ENCODE data around the gene CCDC149. TPM values are rescaled to one million over a fixed set of nuclear protein-coding genes. Genes with fewer than 3 reads are reported as not detected.

The CCDC149 gene
- total RNA-seq, 1 experiment from 2014 or later, result 0.95 TPM

DNA sequence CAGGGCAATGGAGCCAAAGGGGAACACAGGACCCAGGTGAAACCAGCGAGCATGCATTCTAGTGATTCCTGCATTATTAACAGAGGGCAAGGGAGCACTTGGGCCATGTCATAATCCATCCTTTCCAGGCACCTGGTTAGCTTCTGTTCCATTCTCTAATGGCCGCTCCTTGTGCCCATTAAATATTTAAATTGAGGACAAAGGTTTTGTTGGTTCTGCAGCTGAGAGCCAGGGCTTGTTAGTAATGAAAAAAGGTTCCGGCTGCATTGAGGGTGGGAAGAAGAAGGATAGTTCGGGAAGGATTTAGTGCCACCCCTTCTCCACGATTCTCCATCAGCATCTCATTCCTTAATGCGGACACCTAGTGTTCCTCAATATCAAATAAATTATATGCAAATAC is 103.9 kb downstream of the CCDC149 start:
- H3K4me1 ChIP-seq, result no peaks in the 10 kb centered on the region
- no peaks in the 10 kb centered on the region for H3K27me3 Mint-ChIP-seq (ENCODE audit: insufficient read depth, unreplicated experiment)
- no peak for DNase-seq
- ChIA-PET POLR2A (no interaction called here), CTCF (no interaction called here)
- H3K36me3 ChIP-seq (ENCODE audit: control insufficient read depth, insufficient read depth, low read length), result no peaks in the 10 kb centered on the region
- intact Hi-C loops (cut with micrococcal nuclease; ENCODE audit: unreplicated experiment), result no loop called here
- TF ChIP-seq, protein P1, sequence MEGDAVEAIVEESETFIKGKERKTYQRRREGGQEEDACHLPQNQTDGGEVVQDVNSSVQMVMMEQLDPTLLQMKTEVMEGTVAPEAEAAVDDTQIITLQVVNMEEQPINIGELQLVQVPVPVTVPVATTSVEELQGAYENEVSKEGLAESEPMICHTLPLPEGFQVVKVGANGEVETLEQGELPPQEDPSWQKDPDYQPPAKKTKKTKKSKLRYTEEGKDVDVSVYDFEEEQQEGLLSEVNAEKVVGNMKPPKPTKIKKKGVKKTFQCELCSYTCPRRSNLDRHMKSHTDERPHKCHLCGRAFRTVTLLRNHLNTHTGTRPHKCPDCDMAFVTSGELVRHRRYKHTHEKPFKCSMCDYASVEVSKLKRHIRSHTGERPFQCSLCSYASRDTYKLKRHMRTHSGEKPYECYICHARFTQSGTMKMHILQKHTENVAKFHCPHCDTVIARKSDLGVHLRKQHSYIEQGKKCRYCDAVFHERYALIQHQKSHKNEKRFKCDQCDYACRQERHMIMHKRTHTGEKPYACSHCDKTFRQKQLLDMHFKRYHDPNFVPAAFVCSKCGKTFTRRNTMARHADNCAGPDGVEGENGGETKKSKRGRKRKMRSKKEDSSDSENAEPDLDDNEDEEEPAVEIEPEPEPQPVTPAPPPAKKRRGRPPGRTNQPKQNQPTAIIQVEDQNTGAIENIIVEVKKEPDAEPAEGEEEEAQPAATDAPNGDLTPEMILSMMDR (IDR thresholded peaks at IDR 0.05; ENCODE audit: insufficient read depth in 1 of 2, low read depth in 1 of 2, low read length in 1 of 2, severe bottlenecking in 1 of 2, unreplicated experiment in 1 of 2), result no peak
- no peak overlapping the region for H3K4me3 Mint-ChIP-seq (ENCODE audit: unreplicated experiment)
- no peaks in the 10 kb centered on the region for H3K9me3 ChIP-seq
- no peaks in the 10 kb centered on the region for H3K27me3 ChIP-seq (replicated peaks; ENCODE audit: control insufficient read depth, insufficient read depth, low read length)
- no TSS peak for BruUV-seq (replicated peaks)
- no peak overlapping the region for H3K4me3 ChIP-seq (ENCODE audit: low read depth, low read length)
- no peaks in the 10 kb centered on the region for H3K36me3 Mint-ChIP-seq (ENCODE audit: insufficient read depth, unreplicated experiment)
- H3K4me1 Mint-ChIP-seq (ENCODE audit: low read depth, unreplicated experiment), result peaks cover 10% of the 10 kb centered on the region
- H3K9me3 Mint-ChIP-seq (ENCODE audit: unreplicated experiment), result peaks cover 15% of the 10 kb centered on the region
- H3K27ac Mint-ChIP-seq (ENCODE audit: unreplicated experiment), result no peak overlapping the region

DNA sequence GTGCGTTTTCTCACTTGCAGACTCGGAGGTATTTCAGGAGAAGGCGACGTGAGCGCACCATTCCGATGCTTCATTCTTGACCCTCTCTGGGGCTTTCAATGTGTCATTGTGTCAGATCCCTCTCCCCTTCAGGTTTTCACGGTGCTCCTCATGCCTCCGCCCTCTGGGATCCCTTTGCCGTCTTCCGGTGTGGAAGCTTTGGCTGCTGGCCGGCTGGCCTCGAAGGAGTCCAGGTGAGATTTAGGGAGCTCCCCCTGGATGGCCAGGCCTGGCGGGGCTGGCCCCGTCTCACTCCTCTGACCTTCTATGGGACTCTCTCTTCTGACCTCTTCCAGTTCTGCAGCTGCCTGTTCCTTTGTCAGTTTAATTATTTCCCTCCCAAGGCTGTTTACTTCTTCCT is 104.6 kb downstream of the CCDC149 start:
- ChIA-PET CTCF (no interaction called here), POLR2A (no interaction called here)
- TF ChIP-seq, protein P1 (IDR thresholded peaks at IDR 0.05; ENCODE audit: insufficient read depth in 1 of 2, low read depth in 1 of 2, low read length in 1 of 2, severe bottlenecking in 1 of 2, unreplicated experiment in 1 of 2), result no peak
- Mint-ChIP-seq H3K27me3 (ENCODE audit: insufficient read depth, unreplicated experiment) (no peaks in the 10 kb centered on the region), H3K27ac (ENCODE audit: unreplicated experiment) (no peak overlapping the region), H3K4me3 (ENCODE audit: unreplicated experiment) (no peak overlapping the region), H3K36me3 (ENCODE audit: insufficient read depth, unreplicated experiment) (no peaks in the 10 kb centered on the region), H3K9me3 (ENCODE audit: unreplicated experiment) (peaks cover 15% of the 10 kb centered on the region), H3K4me1 (ENCODE audit: low read depth, unreplicated experiment) (peaks cover 10% of the 10 kb centered on the region)
- Histone ChIP-seq H3K9me3 (no peaks in the 10 kb centered on the region), H3K27me3 (replicated peaks; ENCODE audit: control insufficient read depth, insufficient read depth, low read length) (no peaks in the 10 kb centered on the region), H3K4me1 (no peaks in the 10 kb centered on the region), H3K36me3 (ENCODE audit: control insufficient read depth, insufficient read depth, low read length) (no peaks in the 10 kb centered on the region), H3K4me3 (ENCODE audit: low read depth, low read length) (no peak overlapping the region)
- intact Hi-C loops (cut with micrococcal nuclease; ENCODE audit: unreplicated experiment), result no loop called here
- BruUV-seq (replicated peaks), result no TSS peak
- no peak for DNase-seq

DNA sequence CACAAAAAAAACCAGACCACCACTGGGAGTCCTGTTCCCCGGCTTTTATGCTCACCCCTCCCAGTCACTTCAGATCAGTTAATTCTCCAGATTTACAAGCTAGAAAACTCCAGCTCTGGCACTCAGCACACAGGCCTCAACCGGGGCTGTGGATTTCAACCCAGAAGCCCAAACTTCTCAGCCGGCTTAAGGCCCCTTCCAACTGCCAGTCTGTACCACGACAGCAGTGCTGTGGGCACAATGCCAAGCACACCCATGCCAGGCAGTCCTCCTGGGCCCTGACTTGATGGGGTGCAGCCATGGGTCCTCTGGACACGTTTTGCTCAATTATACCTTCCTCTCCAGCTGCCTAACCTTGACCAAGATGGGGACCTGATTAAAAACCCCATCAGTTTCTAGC is 105.2 kb downstream of the CCDC149 start:
- H3K27me3 Mint-ChIP-seq (ENCODE audit: insufficient read depth, unreplicated experiment), result no peaks in the 10 kb centered on the region
- Histone ChIP-seq H3K4me1 (no peaks in the 10 kb centered on the region), H3K27me3 (replicated peaks; ENCODE audit: control insufficient read depth, insufficient read depth, low read length) (no peaks in the 10 kb centered on the region), H3K9me3 (no peaks in the 10 kb centered on the region), H3K4me3 (ENCODE audit: low read depth, low read length) (no peak overlapping the region), H3K36me3 (ENCODE audit: control insufficient read depth, insufficient read depth, low read length) (no peaks in the 10 kb centered on the region)
- ChIA-PET CTCF (no interaction called here), POLR2A (interaction anchor here (0.7 kb wide), 1 partner anchor 14 kb away, joined by 3 read pairs; no protein-coding TSS in a partner anchor)
- TF ChIP-seq, protein P1 (IDR thresholded peaks at IDR 0.05; ENCODE audit: insufficient read depth in 1 of 2, low read depth in 1 of 2, low read length in 1 of 2, severe bottlenecking in 1 of 2, unreplicated experiment in 1 of 2), result no peak
- no peak overlapping the region for H3K27ac Mint-ChIP-seq (ENCODE audit: unreplicated experiment)
- intact Hi-C loops (cut with micrococcal nuclease; ENCODE audit: unreplicated experiment), result no loop called here
- no peak overlapping the region for H3K4me3 Mint-ChIP-seq (ENCODE audit: unreplicated experiment)
- no peaks in the 10 kb centered on the region for H3K36me3 Mint-ChIP-seq (ENCODE audit: insufficient read depth, unreplicated experiment)
- DNase-seq, result no peak
- H3K4me1 Mint-ChIP-seq (ENCODE audit: low read depth, unreplicated experiment), result peaks cover 10% of the 10 kb centered on the region
- peaks cover 12% of the 10 kb centered on the region for H3K9me3 Mint-ChIP-seq (ENCODE audit: unreplicated experiment)
- no TSS peak for BruUV-seq (replicated peaks)
